Type B pancreatic cell (in vitro differentiated cells): ENCODE data around the gene EFTUD2. TPM values are rescaled to one million over a fixed set of nuclear protein-coding genes. Genes with fewer than 3 reads are reported as not detected.

Experiments used
- DNase-seq: peaks from one replicate; pipeline ENCODE4 v3.0.0; 2021; ENCODE audit warnings: mixed read lengths; ENCODE audit not compliant: unreplicated experiment; ENCODE audit errors: extremely low spot score
- H3K27ac Mint-ChIP-seq: 2 replicates; pipeline ENCODE4 v1.8.0; 2021; ENCODE audit warnings: mild to moderate bottlenecking, mixed read lengths
- H3K27me3 Mint-ChIP-seq: 2 replicates; pipeline ENCODE4 v1.8.0; 2021; ENCODE audit warnings: mixed read lengths
- H3K36me3 Mint-ChIP-seq: 2 replicates; pipeline ENCODE4 v1.8.0; 2021; ENCODE audit warnings: mixed read lengths
- H3K4me1 Mint-ChIP-seq: one replicate; pipeline ENCODE4 v1.8.0; 2021; ENCODE audit warnings: mixed read lengths; ENCODE audit not compliant: unreplicated experiment
- H3K4me3 Mint-ChIP-seq: 2 replicates; pipeline ENCODE4 v1.8.0; 2021; ENCODE audit warnings: mild to moderate bottlenecking, mixed read lengths
- H3K9me3 Mint-ChIP-seq: 2 replicates; pipeline ENCODE4 v1.8.0; 2021; ENCODE audit warnings: mixed read lengths
- CTCF ChIP-seq: fragments of 200-600 bp; sonication (generic); conservative IDR thresholded peaks from 2 replicates; pipeline ENCODE4 v1.5.0; 2021; ENCODE audit warnings: antibody characterized with exemption, mild to moderate bottlenecking
- total RNA-seq: library from RNA; stranded (reverse); gene quantifications from 2 replicates; pipeline ENCODE4 v1.2.1, GENCODE V29; 2021; ENCODE audit warnings: low replicate concordance

EFTUD2 gene
- total RNA-seq, 1 donor from 2014 or later: 122 TPM

- Mint-ChIP-seq H3K4me1 (peaks cover under 1% of the 10 kb centered on the region), H3K36me3 (no peaks in the 10 kb centered on the region), H3K27me3 (peaks cover 50% of the 10 kb centered on the region), H3K4me3 (no peak overlapping the region), H3K9me3 (no peaks in the 10 kb centered on the region), H3K27ac (peak overlapping the region; percentile 23)
- no peak for DNase-seq
- TF ChIP-seq CTCF: no peak
Measured at GRCh38 chr17:44915862-44916780, 16.9 kb upstream of the EFTUD2 start.

- no peak for TF ChIP-seq CTCF
- H3K9me3 Mint-ChIP-seq: no peaks in the 10 kb centered on the region
- peaks cover 6% of the 10 kb centered on the region for H3K4me1 Mint-ChIP-seq
- H3K27me3 Mint-ChIP-seq: peaks cover 50% of the 10 kb centered on the region
- no peak within 1 kb of the TSS for H3K4me3 Mint-ChIP-seq
- H3K36me3 Mint-ChIP-seq: no peaks in the 10 kb centered on the region
- peak within 1 kb of the TSS; percentile 23 for H3K27ac Mint-ChIP-seq
- no peak for DNase-seq
Measured at GRCh38 chr17:44915321-44915726, 16.1 kb upstream of the EFTUD2 start, which contains the start of gene GFAP. Gene GFAP, minus strand, starts transcription at chr17:44915500. Its CDS starts 14 bp downstream, at chr17:44915486.

- DNase-seq: no peak
- Mint-ChIP-seq H3K27me3 (peaks cover 50% of the 10 kb centered on the region), H3K27ac (no peak overlapping the region), H3K36me3 (no peaks in the 10 kb centered on the region), H3K4me1 (peaks cover 6% of the 10 kb centered on the region), H3K4me3 (no peak overlapping the region), H3K9me3 (no peaks in the 10 kb centered on the region)
- no peak for TF ChIP-seq CTCF
Measured at GRCh38 chr17:44914698-44915271, 15.5 kb upstream of the EFTUD2 start.

GRCh38 chr17:44914148-44914547, 14.9 kb upstream of the EFTUD2 start:
- no peaks in the 10 kb centered on the region for H3K36me3 Mint-ChIP-seq
- peaks cover 6% of the 10 kb centered on the region for H3K4me1 Mint-ChIP-seq
- no peak for DNase-seq
- no peaks in the 10 kb centered on the region for H3K9me3 Mint-ChIP-seq
- H3K27ac Mint-ChIP-seq: no peak overlapping the region
- H3K27me3 Mint-ChIP-seq: peaks cover 53% of the 10 kb centered on the region
- H3K4me3 Mint-ChIP-seq: no peak overlapping the region
- no peak for TF ChIP-seq CTCF

- TF ChIP-seq CTCF: no peak
- Mint-ChIP-seq H3K27ac (no peak overlapping the region), H3K4me1 (peaks cover 6% of the 10 kb centered on the region), H3K9me3 (no peaks in the 10 kb centered on the region), H3K36me3 (no peaks in the 10 kb centered on the region), H3K27me3 (peaks cover 55% of the 10 kb centered on the region), H3K4me3 (no peak overlapping the region)
- DNase-seq: no peak
Measured at GRCh38 chr17:44913676-44914075, 14.4 kb upstream of the EFTUD2 start.
